HUES48 (cell line): Measurements from ENCODE around the gene KLF1.
A peak's percentile ranks its signal among the peaks of the same experiment; 100 is the strongest.
"Not testable (repeated sequence)": the region's sequence is repeated elsewhere in the genome, so short reads cannot be mapped to it uniquely, and the experiment has no call there.

Experiments
- H3K27ac ChIP-seq: one replicate; pipeline ENCODE4 v1.7.0; 2013; ENCODE audit warnings: low read depth, low read length, inconsistent platforms
- H3K27me3 ChIP-seq: 2 replicates; pipeline ENCODE4 v1.6.1; 2013; ENCODE audit warnings: mild to moderate bottlenecking, low read length; ENCODE audit not compliant: control insufficient read depth, insufficient read depth
- H3K36me3 ChIP-seq: 2 replicates; pipeline ENCODE4 v1.6.1; 2013; ENCODE audit warnings: low read length; ENCODE audit not compliant: control insufficient read depth, insufficient read depth
- H3K4me1 ChIP-seq: 2 replicates; pipeline ENCODE4 v1.6.1; 2013; ENCODE audit warnings: mild to moderate bottlenecking, low read length; ENCODE audit not compliant: control insufficient read depth, insufficient read depth
- H3K4me3 ChIP-seq: 2 replicates; pipeline ENCODE4 v1.5.1; 2013; ENCODE audit warnings: mild to moderate bottlenecking, low read depth, low read length
- H3K9ac ChIP-seq: 2 replicates; pipeline ENCODE4 v1.6.1; 2013; ENCODE audit warnings: mild to moderate bottlenecking, low read depth, low read length, moderate library complexity
- H3K9me3 ChIP-seq: 2 replicates; pipeline ENCODE4 v1.6.1; 2013; ENCODE audit warnings: low read length; ENCODE audit not compliant: control insufficient read depth, insufficient read depth

KLF1 gene

DNA sequence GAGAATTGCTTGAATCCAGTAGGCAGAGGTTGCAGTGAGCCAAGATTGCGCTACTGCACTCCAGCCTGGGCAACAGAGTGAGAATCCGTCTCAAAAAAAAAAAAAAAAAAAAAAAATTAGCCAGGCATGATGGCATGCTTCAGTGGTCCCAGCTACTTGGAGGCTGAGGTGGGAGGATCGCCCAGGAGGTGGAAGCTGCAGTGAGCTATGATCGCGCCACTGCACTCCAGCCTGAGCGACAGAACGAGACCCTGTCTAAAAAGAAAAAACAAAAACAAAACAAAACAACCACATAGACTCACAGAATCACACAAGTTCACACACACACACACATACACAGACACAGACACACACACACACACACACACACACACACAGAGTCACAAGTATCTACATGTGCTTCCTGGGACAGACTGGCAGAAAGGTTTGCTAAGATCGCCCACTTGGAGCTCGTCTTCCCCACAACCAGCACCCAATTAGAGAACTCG lies 3.3 kb upstream of the KLF1 start:
- Histone ChIP-seq H3K27ac (peak overlapping the region; percentile 31), H3K9ac (peak overlapping the region; percentile 64), H3K4me3 (peak overlapping the region; percentile 55), H3K36me3 (peaks cover 22% of the 10 kb centered on the region)
- H3K9me3 ChIP-seq, H3K27me3 ChIP-seq, H3K4me1 ChIP-seq: not testable (repeated sequence)

DNA sequence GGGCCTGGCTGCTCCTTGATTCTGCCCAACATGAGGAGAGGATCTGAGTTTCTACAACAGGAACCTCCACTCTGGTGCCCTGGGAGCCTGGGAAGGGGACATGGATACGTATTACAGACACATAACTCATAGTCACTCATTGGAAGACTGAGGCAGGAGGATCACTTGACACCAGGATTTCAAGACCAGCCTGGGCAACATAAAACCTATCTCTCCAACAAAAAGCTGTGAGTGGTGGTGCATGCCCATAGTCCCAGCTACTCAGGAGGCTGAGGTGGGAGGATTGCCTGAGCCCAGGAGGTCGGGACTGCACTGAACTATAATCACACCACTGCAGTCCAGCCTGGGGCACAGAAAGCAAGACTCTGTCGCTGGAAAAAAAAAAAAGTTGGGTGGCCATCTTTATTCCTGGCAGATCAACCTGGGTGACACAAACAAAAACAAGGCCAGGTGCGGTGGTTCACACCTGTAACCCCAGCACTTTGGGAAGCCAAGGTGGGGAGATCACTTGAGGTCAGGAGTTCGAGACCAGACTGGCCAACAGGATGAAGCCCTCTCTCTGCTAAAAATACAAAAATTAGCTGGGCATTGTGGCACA lies 1.1 kb upstream of the KLF1 start:
- H3K4me3 ChIP-seq = no peak overlapping the region
- H3K9me3 ChIP-seq = no peaks in the 10 kb centered on the region
- peaks cover 8% of the 10 kb centered on the region; the same call in 1 of the 2 replicates for H3K27me3 ChIP-seq
- H3K27ac ChIP-seq = no peak overlapping the region
- no peak overlapping the region for H3K9ac ChIP-seq
- peaks cover 2% of the 10 kb centered on the region; the same call in 1 of the 2 replicates for H3K36me3 ChIP-seq
- no peaks in the 10 kb centered on the region; the same call in 1 of the 2 replicates for H3K4me1 ChIP-seq

DNA sequence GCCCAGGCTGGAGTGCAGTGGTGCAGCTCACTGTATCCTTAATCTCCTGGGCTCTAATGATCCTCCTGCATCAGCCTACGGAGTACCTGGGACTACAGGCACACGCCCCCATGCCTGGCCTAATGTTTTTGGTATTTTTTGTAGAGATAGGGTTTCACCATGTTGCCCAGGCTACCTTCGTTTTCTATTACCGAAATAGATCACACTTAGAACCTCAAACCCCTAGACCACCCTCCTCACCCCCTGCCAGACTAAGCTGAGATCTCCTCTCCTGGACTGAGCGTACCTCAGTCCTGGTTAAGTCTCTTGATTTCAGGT lies 391 bp downstream of the KLF1 start:
- H3K9ac ChIP-seq = no peak overlapping the region
- H3K4me1 ChIP-seq = no peaks in the 10 kb centered on the region; the same call in 1 of the 2 replicates
- no peaks in the 10 kb centered on the region for H3K36me3 ChIP-seq
- no peak overlapping the region for H3K27ac ChIP-seq
- peaks cover 8% of the 10 kb centered on the region; the same call in 1 of the 2 replicates for H3K27me3 ChIP-seq
- no peaks in the 10 kb centered on the region for H3K9me3 ChIP-seq
- no peak overlapping the region for H3K4me3 ChIP-seq

DNA sequence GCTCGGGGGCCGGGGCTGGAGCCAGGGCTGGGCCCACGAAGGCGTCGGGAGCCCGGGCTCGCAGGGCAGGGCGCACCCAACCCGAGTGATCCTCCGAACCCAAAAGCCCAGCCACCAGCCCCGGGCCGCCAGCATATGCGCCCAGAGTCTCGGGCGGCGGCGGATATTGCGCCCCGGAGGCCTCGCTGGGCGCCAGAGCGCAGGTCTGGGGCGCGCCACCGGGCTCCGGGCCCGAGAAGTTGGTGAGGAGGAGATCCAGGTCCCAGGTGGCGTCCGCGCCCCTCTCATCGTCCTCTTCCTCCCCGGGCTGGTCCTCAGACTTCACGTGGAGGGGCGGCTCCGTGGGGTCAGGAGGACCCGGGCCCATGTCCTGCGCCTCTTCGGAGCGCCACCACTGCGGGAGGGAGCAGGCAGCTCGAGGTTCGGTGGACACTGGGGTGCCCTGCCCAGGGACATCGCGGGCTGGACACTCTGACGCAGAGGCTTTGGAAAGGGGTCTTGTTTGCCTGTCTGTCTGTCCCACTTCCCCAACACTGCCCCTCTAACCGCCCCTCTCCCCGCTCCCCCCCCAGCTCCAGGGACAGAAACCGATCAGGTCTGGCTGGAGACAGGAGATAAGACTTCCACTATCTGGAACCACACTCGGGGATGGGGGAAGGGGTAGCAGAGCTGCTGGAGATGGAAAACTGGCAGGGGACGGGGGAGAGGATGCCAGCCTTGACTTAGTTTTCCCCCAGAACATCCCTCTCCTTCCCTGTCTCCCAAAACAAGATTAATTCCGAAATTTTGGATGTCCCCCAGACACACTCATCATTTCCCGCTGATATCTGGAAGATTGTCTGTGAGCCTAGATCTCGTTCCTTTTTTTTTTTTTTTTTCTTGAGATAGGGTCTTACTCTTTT lies 1.0 kb downstream of the KLF1 start:
- H3K9ac ChIP-seq = peak overlapping the region; percentile 27; the same call in 1 of the 2 replicates

DNA sequence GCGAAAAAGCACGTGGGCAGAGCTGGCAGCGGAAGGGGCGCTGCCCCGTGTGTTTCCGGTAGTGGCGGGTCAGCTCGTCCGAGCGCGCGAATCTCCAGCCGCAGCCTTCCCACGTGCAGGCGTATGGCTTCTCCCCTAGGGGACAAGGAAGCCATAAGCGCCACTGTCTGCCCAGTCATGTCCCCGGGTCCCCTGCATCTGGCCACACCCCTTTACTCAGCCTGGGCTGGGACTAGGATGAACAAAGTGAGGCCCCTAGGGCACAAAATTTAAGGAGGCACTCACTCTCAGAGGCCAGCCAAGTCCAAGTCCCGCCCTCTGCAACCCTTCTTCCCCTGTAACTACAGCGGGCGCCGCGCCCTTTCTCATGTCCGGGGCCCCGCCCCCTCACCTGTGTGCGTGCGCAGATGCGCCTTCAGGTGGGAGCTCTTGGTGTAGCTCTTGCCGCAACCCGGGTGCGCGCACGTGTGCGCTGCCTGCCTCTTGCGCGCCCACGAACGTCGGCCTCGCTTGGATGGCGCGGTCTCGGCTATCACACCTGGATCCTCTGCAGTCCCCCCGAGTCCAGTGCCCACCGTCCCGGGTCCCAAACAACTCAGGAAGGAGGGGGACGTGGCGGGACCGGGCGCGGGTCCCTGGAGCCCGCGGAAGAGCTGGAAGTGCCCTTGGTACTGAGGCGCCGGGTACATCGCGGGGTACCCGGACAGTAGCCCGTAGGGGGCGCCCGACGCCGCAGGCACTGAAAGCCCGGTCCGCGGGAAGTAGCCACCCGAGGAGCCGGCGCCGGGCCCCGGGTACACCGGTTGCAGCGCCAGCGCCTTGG lies 1.9 kb downstream of the KLF1 start:
- Histone ChIP-seq H3K27ac (peak overlapping the region; percentile 25), H3K9me3 (no peaks in the 10 kb centered on the region), H3K9ac (peak overlapping the region; percentile 74), H3K36me3 (no peaks in the 10 kb centered on the region), H3K4me3 (peak overlapping the region; percentile 74), H3K4me1 (no peaks in the 10 kb centered on the region; the same call in 1 of the 2 replicates), H3K27me3 (peaks cover 8% of the 10 kb centered on the region; the same call in 1 of the 2 replicates)

More for the DNA sequence above, 1.0 kb downstream of the KLF1 start:
- no peak overlapping the region for H3K27ac ChIP-seq
- peak overlapping the region; percentile 74 for H3K4me3 ChIP-seq
- H3K9me3 ChIP-seq = no peaks in the 10 kb centered on the region
- peaks cover 8% of the 10 kb centered on the region; the same call in 1 of the 2 replicates for H3K27me3 ChIP-seq
- H3K36me3 ChIP-seq = no peaks in the 10 kb centered on the region
- H3K4me1 ChIP-seq = no peaks in the 10 kb centered on the region; the same call in 1 of the 2 replicates

- no peak overlapping the region for H3K9ac ChIP-seq
- peak overlapping the region; percentile 25 for H3K27ac ChIP-seq
- H3K36me3 ChIP-seq = no peaks in the 10 kb centered on the region
- H3K27me3 ChIP-seq = peaks cover 8% of the 10 kb centered on the region; the same call in 1 of the 2 replicates
- no peaks in the 10 kb centered on the region; the same call in 1 of the 2 replicates for H3K4me1 ChIP-seq
- H3K4me3 ChIP-seq = peak overlapping the region; percentile 74; the same call in 1 of the 2 replicates
- no peaks in the 10 kb centered on the region for H3K9me3 ChIP-seq
These were observed 2.4 kb downstream of the KLF1 start for GRCh38 chr19:12884627-12884925.

DNA sequence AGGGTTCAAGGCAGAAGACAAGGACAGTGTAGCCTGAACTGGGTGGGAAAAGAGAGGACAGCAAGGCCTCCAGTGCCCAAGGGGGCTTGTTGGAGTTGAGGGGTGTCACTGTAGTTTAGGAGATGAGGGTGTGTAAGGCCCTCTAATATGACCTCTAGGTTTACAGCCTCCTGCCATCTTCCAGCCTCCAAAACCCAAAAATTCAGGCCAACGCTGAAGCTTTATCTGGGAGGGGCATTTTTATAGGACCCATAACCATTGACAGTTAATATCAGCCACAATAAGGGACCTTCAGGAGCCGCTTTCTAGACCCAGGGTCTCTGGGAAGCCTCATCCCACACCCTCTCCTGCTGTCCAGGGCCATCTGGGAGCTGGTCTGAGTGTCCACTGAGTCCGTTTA lies 2.8 kb downstream of the KLF1 start:
- H3K27ac ChIP-seq = no peak overlapping the region
- H3K4me3 ChIP-seq = no peak overlapping the region
- H3K4me1 ChIP-seq = no peaks in the 10 kb centered on the region; the same call in 1 of the 2 replicates
- H3K36me3 ChIP-seq = no peaks in the 10 kb centered on the region
- no peak overlapping the region for H3K9ac ChIP-seq
- H3K27me3 ChIP-seq = peaks cover 8% of the 10 kb centered on the region; the same call in 1 of the 2 replicates
- no peaks in the 10 kb centered on the region for H3K9me3 ChIP-seq

DNA sequence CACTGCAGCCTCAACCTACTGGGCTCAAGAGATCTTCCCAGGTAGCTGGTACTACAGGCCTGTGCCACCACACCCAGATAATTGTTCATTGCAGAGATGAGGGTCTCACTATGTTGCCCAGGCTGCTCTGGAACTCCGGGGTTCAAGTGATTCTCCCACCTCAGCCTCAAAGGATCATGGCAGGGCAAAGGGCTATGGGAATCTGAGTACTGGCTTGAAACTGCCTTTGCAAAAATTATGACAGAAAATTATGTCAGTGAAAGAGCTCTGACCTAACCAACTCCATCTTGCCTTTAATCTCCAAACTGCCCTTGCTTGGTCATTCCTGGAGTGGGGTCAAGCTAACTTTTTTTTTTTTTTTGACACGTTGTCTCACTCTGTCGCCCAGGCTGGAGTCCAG lies 4.4 kb downstream of the KLF1 start:
- no peaks in the 10 kb centered on the region for H3K9me3 ChIP-seq
- no peak overlapping the region for H3K4me3 ChIP-seq
- H3K27ac ChIP-seq = no peak overlapping the region
- no peaks in the 10 kb centered on the region; the same call in 1 of the 2 replicates for H3K4me1 ChIP-seq
- peaks cover 10% of the 10 kb centered on the region; the same call in 1 of the 2 replicates for H3K36me3 ChIP-seq
- H3K9ac ChIP-seq = no peak overlapping the region
- peaks cover 8% of the 10 kb centered on the region; the same call in 1 of the 2 replicates for H3K27me3 ChIP-seq

DNA sequence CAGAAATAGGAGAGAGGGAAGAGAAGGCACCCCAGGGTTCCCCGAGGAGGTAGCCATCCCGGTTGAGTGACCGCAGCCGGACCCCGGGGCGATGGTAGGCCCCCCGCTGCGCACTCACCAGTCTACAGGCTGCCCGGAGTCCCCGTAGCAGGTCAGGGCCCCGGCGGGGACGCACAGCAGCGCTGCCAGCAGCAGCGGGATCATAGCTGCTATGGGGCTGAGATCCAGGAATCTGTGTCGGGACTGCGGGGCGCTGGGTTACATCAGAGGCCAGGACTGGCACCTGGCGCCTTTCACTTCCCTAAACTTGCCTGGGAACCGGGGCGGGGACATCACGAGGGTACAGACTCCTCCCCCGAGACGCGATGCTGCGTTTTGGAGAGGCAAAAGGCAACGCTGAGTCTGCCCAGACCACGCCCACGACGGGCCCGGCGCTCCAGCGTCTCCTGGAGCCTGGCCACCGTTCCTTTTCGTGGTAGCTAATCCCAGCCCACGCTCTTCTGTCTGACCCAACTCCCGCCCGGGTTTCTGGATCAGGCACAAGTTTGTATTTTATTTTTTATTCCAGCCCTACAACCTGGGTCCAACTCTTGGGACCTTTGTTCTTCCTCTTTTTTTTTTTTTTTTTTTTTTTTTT lies 5.7 kb downstream of the KLF1 start, which contains the start of gene DNASE2:
Gene DNASE2, minus strand, starts transcription at position 278 of the 637 bp plus-strand sequence. Its CDS starts 74 bp downstream, at position 204.
- Histone ChIP-seq H3K36me3 (peaks cover 12% of the 10 kb centered on the region; the same call in 1 of the 2 replicates), H3K4me1 (no peaks in the 10 kb centered on the region; the same call in 1 of the 2 replicates), H3K27ac (peak within 1 kb of the TSS; percentile 79), H3K9ac (peak within 1 kb of the TSS; percentile 72), H3K4me3 (peak within 1 kb of the TSS; percentile 84), H3K9me3 (no peaks in the 10 kb centered on the region), H3K27me3 (peaks cover 2% of the 10 kb centered on the region; the same call in 1 of the 2 replicates)
